ENCODE results near the gene ANGEL2.

ANGEL2 gene

DNA sequence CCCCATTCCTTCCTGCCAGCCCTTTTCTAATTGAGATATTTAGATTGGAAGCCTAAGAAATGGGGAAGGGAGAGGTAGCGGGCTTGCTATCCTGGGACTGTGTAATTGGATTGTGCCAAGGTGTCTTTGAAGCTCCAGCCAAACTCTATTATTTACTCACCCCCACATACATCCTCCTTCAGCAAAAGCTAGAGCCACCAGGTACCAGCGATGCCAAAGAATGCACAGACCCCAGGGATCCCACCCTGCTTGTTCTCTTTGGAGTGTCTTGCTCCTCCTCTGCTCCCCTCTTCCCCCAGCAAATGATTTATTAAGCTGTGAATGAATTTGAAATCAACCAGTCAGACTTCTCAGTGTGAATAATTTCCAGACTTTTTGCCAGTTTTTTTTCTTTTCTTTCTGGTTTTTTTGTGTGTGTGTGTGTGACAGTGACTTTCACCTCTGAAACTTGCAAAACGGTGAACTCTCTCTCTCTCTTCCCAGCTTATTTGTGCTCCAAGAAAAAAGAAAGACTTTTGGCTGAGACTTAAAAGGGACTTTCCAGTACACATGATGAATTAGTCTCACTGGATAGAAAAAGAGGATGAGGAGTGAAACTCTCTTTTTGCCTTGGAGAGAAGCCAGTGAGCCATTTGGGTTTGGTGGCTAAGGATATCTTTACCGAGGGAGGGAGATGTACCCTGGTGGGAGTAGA lies 63.6 kb downstream of the ANGEL2 start:
- TF ChIP-seq, protein P1, sequence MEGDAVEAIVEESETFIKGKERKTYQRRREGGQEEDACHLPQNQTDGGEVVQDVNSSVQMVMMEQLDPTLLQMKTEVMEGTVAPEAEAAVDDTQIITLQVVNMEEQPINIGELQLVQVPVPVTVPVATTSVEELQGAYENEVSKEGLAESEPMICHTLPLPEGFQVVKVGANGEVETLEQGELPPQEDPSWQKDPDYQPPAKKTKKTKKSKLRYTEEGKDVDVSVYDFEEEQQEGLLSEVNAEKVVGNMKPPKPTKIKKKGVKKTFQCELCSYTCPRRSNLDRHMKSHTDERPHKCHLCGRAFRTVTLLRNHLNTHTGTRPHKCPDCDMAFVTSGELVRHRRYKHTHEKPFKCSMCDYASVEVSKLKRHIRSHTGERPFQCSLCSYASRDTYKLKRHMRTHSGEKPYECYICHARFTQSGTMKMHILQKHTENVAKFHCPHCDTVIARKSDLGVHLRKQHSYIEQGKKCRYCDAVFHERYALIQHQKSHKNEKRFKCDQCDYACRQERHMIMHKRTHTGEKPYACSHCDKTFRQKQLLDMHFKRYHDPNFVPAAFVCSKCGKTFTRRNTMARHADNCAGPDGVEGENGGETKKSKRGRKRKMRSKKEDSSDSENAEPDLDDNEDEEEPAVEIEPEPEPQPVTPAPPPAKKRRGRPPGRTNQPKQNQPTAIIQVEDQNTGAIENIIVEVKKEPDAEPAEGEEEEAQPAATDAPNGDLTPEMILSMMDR (IDR thresholded peaks at IDR 0.05): no peak

DNA sequence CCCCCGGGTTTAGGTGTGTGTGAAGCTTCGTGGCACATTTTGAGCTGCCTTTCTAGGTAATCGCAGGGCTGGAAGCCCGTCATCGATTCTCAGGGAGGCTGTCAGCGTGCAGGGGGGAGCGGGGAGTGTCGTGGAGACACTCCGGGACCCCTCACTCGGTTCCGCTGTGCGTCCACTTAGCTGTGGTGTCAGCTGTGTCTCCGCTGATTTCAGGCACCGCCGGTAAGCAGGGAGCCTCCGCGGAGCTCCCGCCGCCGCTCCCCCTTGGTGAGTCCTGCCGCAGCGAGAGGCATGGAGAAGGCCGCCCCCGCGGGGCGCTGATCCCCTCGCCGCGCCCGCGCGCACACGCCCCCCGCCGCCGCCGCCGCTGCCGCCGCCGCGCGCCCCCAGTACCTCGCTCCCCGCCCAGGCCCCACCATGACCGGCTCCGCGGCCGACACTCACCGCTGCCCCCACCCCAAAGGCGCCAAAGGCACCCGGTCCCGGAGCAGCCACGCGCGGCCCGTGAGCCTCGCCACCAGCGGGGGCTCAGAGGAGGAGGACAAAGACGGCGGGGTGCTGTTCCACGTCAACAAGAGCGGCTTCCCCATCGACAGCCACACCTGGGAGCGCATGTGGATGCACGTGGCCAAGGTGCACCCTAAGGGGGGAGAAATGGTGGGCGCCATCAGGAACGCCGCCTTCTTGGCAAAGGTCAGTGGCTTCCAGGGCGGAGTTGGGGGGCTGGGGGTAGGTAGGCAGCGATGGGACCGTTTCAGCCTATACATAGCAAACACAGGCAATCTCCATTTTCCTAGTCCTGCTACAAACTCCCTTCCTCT lies 64.3 kb downstream of the ANGEL2 start:
- TF ChIP-seq, protein P1 (IDR thresholded peaks at IDR 0.05): no peak

DNA sequence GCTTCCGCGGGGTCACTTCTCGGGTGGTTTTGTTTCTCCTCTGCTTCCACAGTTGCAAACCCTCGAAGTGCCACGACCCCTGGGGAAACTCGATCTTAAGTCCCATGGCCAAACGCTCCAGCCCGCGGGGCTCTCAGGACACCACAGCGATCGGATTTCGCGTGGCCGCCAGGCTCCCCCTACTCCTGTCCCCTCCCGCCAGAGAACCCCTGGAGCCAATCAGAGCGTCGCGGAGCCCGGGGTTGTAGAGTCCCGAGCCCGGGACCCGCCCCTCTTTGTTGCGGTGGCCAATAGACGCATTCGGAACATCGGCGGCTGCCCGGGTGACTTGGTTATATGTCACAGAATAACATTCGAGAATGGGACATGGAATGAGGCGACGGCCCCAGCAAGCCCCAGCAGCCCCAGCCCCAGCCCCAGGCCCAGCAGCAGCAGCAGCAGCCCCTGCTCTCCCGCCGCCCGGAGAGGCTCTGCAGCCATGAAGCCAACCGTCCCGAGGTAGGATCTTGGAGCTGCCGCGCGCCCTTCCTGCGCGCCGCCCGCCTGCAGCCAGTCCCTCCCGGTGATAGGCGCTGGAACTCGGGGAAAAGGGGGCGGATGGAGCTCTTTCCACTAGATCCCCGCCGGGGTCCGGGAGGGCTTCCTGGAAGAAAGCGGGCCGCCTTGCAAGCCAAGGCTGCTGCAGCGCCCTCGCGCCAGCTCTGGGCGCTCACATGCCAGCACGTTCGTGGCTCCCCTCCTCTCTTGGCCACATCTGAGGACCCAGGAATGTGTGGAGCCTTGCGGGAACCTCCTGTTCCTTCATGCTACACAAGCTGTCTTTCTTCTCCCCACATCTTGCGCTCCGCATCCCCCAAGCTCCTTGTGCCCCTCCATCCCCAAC lies 65.2 kb downstream of the ANGEL2 start, which contains the start of gene VASH2:
Gene VASH2 (plus strand): TSS at position 299 of the 883 bp plus-strand sequence. CDS start 1,002 bp downstream, outside the sequence.
- TF ChIP-seq, protein P1 (IDR thresholded peaks at IDR 0.05): no peak

DNA sequence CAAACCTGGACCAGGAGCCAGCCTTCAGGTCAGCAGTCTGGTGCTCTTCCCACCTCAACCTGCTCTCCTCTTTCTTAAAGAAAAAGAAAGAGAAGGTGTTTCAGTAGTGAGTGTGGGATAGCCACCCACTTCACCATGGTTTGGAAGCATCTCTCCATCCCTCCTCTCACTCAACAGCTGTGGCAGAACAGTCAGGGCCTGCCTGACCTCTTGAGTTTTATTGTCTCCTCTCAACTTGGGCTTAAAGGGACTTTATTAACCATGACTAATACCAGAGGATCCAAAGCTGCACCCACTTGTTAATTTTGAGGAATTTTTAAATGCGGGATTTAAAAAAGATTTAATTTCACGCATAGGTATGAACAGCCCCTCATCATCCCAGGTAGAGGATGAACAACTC lies 65.9 kb downstream of the ANGEL2 start:
- TF ChIP-seq, protein P1 (IDR thresholded peaks at IDR 0.05): no peak

DNA sequence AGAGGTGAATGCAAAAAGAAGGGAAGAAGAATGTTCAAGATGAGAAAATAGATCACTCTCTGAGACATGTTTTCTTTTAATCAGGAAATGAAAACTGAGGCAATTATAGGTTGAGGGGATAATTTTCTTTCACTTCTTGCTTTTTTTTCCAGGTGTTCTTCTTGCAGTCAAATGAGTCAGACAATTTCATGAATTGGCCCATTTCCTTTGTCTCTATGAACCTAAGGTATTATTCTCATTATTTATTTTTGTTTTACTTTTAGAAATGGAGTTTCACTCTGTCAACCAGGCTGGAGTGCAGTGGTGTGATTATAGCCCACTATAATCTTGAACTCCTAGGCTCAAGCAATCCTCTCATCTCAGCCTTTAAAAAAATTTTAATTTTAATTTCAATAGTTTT lies 68.8 kb downstream of the ANGEL2 start:
- TF ChIP-seq, protein P1 (IDR thresholded peaks at IDR 0.05): no peak

DNA sequence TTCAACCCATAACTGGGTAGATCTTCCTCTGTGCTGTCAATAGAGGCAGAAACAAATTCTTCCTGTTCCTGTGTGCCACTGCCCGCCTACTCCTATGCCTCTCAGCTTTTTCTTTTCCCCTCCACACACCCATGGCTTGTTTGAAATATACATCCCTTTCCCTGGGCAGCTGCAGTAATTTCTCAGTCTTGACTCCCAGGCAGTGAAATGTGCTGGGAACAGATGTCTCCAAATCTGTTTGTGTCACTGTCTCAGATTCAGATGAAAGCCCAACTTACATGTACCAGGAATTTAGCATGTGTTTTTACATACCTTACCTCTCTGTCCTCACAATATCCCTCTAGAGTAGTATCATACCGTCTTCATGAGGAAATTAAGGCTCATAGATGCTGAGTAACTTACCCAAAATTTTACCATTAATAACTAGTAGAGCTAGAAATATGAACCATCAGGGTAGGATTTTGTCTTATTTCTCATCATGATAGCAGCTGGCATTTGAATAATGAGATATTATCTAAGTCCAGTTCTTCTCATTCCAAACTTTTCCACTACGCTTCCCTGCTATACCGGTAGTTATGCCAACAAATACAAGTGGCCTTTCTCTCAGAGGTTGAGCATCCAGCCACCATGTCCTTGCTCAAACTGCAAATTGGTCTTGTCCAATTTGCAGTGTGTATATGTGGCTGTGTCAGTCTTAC lies 70.1 kb downstream of the ANGEL2 start:
- TF ChIP-seq, protein P1 (IDR thresholded peaks at IDR 0.05): no peak

DNA sequence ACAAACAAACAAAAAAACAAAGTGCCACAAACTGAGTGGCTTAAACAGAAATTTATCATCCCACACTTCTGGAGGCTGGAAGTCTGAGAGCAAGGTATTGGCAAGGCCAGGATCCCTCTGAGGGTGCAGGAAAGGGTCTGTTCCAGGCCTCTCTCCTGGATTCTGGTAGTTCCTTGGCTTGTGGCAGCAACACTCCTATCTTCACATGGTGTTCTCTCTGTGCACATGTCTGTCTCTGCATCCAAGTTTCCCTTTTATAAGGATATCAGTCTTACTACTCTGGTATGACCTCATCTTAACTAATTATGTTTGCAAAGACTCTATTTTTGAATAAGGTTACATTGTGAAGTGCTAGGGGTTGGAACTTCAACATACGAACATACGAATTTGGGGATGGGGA lies 70.6 kb downstream of the ANGEL2 start:
- TF ChIP-seq, protein P1 (IDR thresholded peaks at IDR 0.05): no peak

Data from LNCAP (cell line).